Measurements from ENCODE around the gene ATP1B1. TPM values are rescaled to one million over a fixed set of nuclear protein-coding genes. Genes with fewer than 3 reads are reported as not detected.
A peak's percentile ranks its signal among the peaks of the same experiment; 100 is the strongest.

ATP1B1 gene
- total RNA-seq, 1 experiment from 2014 or later, result 118 TPM

DNA sequence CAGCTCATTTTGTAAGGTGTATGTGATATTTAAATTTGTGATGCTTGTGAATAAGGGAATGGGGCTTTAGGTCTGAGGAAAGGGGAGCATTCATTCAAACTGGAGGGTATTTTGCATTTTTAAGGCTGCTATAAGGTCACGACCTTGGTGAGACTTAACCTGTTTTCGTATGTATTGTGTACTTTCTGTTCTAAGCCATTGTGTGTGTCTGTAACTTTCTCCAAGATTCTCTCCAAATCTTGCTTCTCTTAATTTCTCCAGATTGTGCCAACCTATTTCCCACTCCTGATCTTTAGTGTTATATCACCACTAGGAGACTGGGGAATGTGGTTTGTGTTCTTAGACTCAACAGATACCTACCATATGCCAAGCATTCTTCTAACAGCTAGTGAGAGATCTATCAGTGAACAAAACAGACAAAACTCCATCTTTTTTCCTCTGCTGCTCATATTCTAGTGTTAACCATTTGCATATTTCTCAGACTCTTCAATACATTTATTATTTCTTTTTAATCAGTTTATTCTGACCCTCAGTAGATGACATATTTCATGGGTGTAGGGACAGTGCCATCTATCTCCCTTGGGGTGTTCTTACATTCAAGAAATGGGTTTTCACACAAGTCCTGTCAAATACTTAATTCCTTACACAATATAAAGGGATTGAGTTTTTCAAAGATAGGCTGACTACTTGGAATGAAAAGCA lies 27.5 kb downstream of the ATP1B1 start:
- TF ChIP-seq, protein P1, sequence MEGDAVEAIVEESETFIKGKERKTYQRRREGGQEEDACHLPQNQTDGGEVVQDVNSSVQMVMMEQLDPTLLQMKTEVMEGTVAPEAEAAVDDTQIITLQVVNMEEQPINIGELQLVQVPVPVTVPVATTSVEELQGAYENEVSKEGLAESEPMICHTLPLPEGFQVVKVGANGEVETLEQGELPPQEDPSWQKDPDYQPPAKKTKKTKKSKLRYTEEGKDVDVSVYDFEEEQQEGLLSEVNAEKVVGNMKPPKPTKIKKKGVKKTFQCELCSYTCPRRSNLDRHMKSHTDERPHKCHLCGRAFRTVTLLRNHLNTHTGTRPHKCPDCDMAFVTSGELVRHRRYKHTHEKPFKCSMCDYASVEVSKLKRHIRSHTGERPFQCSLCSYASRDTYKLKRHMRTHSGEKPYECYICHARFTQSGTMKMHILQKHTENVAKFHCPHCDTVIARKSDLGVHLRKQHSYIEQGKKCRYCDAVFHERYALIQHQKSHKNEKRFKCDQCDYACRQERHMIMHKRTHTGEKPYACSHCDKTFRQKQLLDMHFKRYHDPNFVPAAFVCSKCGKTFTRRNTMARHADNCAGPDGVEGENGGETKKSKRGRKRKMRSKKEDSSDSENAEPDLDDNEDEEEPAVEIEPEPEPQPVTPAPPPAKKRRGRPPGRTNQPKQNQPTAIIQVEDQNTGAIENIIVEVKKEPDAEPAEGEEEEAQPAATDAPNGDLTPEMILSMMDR (IDR thresholded peaks at IDR 0.05), result peak; percentile 29; the same call in 1 of the 2 replicates
- no peak for TF ChIP-seq POLR2AphosphoS5 (IDR thresholded peaks at IDR 0.05; ENCODE audit: low read depth, low read length)
- Histone ChIP-seq H3K4me1 (ENCODE audit: control insufficient read depth, insufficient read depth, low read length) (no peaks in the 10 kb centered on the region), H3K36me3 (ENCODE audit: control insufficient read depth, insufficient read depth, low read length) (0 out of 2 replicates have a peak, but pooled peaks cover 1% of the 10 kb centered on the region), H3K9me3 (ENCODE audit: control insufficient read depth, insufficient read depth, low read depth, low read length) (no peaks in the 10 kb centered on the region), H3K27me3 (ENCODE audit: control insufficient read depth, insufficient read depth, low read length) (no peaks in the 10 kb centered on the region), H3K4me3 (ENCODE audit: low read depth in 2 of 2, low read length in 2 of 2) (no peak overlapping the region), H3K27ac (ENCODE audit: low read length) (no peak overlapping the region)
- ChIA-PET POLR2A (no interaction called here), CTCF (no interaction called here)
- in situ Hi-C loops (cut with HindIII; ENCODE audit: low pct_unique_long_range_greater_than_20kb, low sequenced_read_pairs), result no loop called here
- intact Hi-C loops (cut with micrococcal nuclease; ENCODE audit: unreplicated experiment), result loop anchor here (5.0 kb wide), 1 partner anchor 213 kb away; no protein-coding TSS in a partner anchor
- DNase-seq (ENCODE audit: low read depth, low spot score) (no peak), ATAC-seq (no peak)
- no TSS peak for BruUV-seq (replicated peaks)

DNA sequence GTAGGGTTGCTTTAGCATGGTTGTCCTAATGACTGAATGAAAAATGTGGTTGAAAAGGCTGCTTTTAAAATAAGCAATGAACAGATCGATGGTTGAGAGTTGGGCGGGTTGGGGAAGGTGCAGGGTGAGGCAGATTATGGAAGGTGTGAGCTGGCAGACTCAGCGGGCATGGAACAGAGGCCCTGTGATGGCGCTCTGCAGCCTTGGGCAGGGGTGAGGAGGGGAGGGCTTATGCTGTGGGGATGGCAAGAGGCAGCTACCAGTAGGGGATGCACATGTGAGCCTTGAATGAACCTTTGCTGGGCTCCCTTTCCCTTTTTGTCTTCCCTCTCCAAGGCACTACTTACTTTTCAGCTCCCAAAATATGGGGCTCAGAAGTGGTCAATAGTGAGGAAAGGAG lies 30.9 kb downstream of the ATP1B1 start:
- no peaks in the 10 kb centered on the region for H3K36me3 ChIP-seq (ENCODE audit: control insufficient read depth, insufficient read depth, low read length)
- DNase-seq (ENCODE audit: low read depth, low spot score) (no peak), ATAC-seq (no peak)
- intact Hi-C loops (cut with micrococcal nuclease; ENCODE audit: unreplicated experiment), result no loop called here
- no peak overlapping the region for H3K27ac ChIP-seq (ENCODE audit: low read length)
- H3K4me1 ChIP-seq (ENCODE audit: control insufficient read depth, insufficient read depth, low read length), result no peaks in the 10 kb centered on the region
- H3K9me3 ChIP-seq (ENCODE audit: control insufficient read depth, insufficient read depth, low read depth, low read length), result no peaks in the 10 kb centered on the region
- ChIA-PET POLR2A (no interaction called here), CTCF (no interaction called here)
- BruUV-seq (replicated peaks), result no TSS peak
- no peak overlapping the region for H3K4me3 ChIP-seq (ENCODE audit: low read depth in 2 of 2, low read length in 2 of 2)
- TF ChIP-seq, protein P1 (IDR thresholded peaks at IDR 0.05), result no peak
- no peaks in the 10 kb centered on the region for H3K27me3 ChIP-seq (ENCODE audit: control insufficient read depth, insufficient read depth, low read length)
- in situ Hi-C loops (cut with HindIII; ENCODE audit: low pct_unique_long_range_greater_than_20kb, low sequenced_read_pairs), result no loop called here

DNA sequence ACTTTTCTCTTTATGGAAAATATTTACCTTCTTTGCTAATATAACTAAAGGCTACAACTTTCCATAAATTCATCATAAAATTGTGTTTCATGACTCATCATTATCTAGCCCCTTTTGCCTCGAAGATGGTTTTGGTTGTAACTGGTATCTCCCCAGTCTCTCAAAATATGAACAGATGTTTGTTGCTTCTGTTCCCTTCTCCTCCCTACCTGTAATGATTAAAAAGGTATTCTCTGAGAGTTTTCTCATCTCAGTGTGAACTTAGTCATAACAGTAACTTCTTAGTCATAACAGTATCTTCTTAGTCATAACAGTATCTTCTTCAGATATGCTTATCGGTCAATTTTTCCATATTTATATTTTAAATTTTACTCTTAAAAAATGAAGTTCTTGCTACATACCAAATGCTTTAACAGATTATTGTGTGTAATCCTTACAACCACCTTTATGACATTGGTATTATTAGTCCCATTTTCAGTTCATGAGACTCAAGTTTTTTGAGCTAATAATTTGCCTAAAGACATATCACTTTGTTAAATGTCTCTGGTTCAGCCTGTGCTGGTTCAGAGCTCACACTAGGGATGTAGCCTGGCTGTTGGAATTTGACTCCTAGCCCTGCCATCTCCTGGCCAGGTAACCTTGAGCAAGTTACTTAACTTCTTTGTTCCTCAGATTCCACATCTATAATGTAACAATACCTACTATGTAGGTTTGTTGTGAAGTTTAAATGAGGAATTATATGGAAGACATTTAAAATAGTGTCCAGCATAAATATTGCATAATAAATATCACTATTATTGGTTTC lies 32.6 kb downstream of the ATP1B1 start:
- POLR2A ChIA-PET, result no interaction called here
- intact Hi-C loops (cut with micrococcal nuclease; ENCODE audit: unreplicated experiment), result no loop called here

More for the DNA sequence above, 32.6 kb downstream of the ATP1B1 start:
- no TSS peak for BruUV-seq (replicated peaks)
- no peak overlapping the region for H3K27ac ChIP-seq (ENCODE audit: low read length)
- H3K9me3 ChIP-seq (ENCODE audit: control insufficient read depth, insufficient read depth, low read depth, low read length), result no peaks in the 10 kb centered on the region
- no peaks in the 10 kb centered on the region for H3K27me3 ChIP-seq (ENCODE audit: control insufficient read depth, insufficient read depth, low read length)
- no peaks in the 10 kb centered on the region for H3K4me1 ChIP-seq (ENCODE audit: control insufficient read depth, insufficient read depth, low read length)
- no peaks in the 10 kb centered on the region for H3K36me3 ChIP-seq (ENCODE audit: control insufficient read depth, insufficient read depth, low read length)
- in situ Hi-C loops (cut with HindIII; ENCODE audit: low pct_unique_long_range_greater_than_20kb, low sequenced_read_pairs), result no loop called here
- no peak overlapping the region for H3K4me3 ChIP-seq (ENCODE audit: low read depth in 2 of 2, low read length in 2 of 2)
- DNase-seq (ENCODE audit: low read depth, low spot score) (no peak), ATAC-seq (no peak)
- CTCF ChIA-PET, result interaction anchor here (0.5 kb wide), 1 partner anchor 500 kb away, joined by 5 read pairs; no protein-coding TSS in a partner anchor
- TF ChIP-seq SIN3A (IDR thresholded peaks at IDR 0.05; ENCODE audit: borderline replicate concordance, insufficient read depth, low read depth, low read length), result no peak
- TF ChIP-seq TCF7L2 (IDR thresholded peaks at IDR 0.05; ENCODE audit: low read depth, low read length), result no peak
- TF ChIP-seq, protein P1 (IDR thresholded peaks at IDR 0.05), result no peak
- TF ChIP-seq, protein P2, sequence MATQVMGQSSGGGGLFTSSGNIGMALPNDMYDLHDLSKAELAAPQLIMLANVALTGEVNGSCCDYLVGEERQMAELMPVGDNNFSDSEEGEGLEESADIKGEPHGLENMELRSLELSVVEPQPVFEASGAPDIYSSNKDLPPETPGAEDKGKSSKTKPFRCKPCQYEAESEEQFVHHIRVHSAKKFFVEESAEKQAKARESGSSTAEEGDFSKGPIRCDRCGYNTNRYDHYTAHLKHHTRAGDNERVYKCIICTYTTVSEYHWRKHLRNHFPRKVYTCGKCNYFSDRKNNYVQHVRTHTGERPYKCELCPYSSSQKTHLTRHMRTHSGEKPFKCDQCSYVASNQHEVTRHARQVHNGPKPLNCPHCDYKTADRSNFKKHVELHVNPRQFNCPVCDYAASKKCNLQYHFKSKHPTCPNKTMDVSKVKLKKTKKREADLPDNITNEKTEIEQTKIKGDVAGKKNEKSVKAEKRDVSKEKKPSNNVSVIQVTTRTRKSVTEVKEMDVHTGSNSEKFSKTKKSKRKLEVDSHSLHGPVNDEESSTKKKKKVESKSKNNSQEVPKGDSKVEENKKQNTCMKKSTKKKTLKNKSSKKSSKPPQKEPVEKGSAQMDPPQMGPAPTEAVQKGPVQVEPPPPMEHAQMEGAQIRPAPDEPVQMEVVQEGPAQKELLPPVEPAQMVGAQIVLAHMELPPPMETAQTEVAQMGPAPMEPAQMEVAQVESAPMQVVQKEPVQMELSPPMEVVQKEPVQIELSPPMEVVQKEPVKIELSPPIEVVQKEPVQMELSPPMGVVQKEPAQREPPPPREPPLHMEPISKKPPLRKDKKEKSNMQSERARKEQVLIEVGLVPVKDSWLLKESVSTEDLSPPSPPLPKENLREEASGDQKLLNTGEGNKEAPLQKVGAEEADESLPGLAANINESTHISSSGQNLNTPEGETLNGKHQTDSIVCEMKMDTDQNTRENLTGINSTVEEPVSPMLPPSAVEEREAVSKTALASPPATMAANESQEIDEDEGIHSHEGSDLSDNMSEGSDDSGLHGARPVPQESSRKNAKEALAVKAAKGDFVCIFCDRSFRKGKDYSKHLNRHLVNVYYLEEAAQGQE (IDR thresholded peaks at IDR 0.05; ENCODE audit: insufficient read depth in 1 of 2, low read depth in 2 of 2, low read length in 1 of 2), result no peak
- TF ChIP-seq POLR2AphosphoS5 (IDR thresholded peaks at IDR 0.05; ENCODE audit: low read depth, low read length), result no peak
